NCI-H446 (cell line): Measurements from ENCODE around the gene NKTR.

Experiments
- DNase-seq, 2 experiments: peaks; one replicate each; lab custom pipeline; 2025; lab: John Stamatoyannopoulos, UW

Gene NKTR

DNA sequence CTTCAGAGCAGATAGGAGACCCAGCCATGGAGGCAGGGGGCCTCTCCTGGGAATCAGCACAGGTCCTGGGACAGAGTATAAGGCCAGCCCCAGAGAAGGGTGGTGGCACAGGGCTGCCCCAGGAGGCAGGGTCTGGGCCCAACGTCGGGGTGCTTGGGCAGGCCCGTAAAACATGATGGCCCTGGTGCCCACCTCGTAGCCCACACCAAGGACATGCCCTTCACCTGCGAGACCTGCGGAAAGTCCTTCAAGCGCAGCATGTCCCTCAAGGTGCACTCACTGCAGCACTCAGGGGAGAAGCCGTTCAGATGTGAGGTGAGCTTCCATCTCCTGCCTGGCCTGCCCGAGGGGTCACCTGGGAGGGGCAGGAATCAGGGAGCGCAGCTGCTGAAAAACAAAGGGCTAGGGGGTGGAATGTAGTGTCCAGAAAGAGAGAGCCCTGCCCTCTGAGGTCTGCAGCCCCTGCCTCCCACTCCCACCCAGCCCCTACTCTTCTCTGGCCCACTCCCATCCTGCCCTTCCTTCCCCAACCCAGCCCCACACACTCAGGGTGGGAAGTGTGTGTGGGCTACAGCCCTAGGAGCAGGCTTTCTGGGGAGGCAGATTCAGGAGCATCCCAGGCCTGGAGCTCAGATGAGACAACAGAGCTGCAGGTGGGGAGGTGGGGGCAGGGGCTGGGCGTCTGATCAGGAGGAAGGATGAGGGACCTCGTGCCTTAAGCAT is 62.5 kb downstream of the NKTR start:
- no peak for DNase-seq

DNA sequence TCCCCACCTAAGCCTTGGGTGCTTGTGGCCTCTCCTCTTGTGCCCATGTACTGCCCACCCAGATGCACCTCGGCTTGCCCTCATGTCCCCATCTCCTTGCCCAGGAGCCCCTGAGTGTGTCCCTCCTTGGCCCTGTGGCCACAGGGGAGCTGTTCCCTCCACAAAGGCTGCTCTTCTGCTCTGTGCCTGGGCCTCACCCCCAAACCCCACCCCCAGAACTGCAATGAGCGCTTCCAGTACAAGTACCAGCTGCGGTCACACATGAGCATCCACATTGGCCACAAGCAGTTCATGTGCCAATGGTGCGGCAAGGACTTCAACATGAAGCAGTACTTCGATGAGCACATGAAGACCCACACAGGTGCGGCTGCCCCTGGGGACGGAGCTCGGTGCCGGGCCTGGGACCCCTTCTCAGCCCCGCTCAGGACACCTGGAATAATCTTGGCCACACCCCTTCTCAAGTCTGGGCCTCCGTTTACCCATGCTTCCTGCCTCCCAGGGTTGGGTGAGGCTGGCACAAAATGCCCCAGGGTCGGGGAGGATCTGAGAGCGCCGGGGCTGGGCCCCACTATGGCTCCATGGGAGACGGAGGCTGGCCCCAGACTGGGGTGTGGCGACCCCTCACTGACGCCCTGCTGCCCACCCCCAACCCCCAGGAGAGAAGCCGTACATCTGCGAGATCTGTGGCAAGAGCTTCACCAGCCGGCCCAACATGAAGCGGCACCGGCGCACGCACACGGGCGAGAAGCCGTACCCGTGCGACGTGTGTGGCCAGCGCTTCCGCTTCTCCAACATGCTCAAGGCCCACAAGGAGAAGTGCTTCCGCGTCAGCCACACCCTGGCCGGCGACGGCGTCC is 63.3 kb downstream of the NKTR start:
- no peak for DNase-seq

DNA sequence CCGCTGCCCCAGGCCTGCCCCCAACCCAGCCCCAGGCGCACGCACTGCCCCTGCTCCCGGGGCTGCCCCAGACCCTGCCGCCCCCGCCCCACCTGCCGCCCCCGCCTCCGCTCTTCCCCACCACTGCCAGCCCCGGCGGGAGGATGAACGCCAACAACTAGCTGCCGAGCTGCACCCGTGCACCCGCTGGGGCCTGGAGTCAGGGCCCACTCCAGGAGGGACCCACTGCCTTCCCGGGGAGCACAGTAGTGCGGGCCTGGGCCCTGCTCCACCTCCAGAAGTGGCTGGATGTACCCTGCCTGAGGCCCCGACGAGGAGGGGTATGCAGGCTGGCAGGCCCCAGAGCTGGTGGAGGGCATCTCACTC is 63.9 kb downstream of the NKTR start:
- DNase-seq, result no peak

DNA sequence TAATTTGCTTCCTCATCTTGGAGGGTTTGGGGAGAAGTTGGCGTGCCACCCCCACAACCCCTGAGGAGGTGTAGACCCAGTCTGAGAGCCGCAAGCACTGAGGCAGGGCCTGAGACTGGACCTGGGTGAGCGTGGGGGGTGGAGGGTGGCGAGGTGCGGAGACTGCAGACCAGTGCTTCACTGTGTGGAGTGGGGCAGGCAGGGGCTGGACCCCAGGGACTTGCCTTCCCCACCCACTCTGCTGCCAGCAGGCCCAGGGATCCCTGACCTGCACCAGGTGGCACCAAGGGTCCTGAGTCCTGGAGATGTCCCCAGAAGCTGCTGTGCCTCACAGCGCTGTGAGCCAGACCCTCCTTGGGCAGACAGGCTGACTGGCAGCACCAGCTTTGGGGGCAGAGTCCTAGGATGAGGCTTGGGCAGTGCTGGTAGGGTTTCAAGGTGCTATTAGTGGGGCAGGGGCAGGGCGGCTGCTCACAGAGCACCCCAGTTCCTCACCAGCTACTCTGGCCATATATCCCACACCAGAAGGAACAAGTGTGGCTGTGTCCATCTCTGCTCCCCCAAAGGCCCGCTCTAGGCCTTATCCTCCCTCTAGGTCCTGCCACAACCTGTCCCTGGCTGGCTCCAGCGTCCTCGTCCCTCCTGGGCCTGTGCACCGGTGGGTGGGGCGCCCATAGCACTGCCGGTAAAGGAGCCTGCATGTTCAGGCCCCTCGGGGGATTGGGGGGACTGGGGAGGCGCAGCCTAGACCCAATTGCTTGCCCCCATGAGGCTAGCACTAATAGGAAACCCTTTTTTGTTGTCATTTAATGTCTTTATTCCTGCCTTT is 64.8 kb downstream of the NKTR start:
- DNase-seq, result no peak

DNA sequence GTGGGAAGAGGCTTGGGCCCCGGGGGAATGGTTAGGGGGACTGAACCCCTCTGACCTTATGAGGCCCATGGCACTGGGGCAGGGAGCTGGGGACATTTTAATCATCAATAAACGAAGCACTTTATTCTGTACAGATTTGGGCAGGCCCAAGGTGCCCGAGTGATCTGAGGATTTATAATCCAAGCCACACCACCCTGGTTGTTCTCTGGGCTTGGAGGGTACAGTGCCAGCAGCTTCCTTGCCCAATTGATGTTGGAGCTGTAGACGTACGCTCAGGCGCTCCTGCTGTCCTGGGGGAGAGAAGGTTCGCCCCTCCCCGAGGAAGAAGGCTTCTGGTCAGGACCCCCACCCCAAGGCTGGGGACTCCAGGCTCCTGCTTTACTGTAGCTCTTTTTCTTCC is 65.5 kb downstream of the NKTR start:
- DNase-seq, result no peak

DNA sequence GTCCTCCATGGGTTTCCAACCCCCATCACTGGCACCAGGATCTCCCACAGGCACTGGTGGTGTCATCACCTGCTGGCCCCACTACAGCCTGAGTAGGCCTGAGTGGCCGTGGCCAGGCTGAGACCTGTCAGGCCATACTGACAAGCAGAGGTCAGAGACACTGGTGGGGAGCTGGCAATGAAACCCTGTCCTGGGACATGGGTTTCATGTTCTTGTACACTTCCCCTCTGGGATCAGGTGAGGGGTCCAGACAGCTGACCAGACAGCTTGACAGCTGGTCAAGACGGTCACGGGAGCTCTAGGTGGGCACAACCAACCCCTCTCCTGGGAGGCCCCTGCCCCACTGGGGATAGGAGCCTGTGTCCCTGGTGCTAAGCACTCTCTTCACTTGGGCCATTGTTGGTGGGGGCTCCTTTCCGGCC is 66.1 kb downstream of the NKTR start:
- no peak for DNase-seq

DNA sequence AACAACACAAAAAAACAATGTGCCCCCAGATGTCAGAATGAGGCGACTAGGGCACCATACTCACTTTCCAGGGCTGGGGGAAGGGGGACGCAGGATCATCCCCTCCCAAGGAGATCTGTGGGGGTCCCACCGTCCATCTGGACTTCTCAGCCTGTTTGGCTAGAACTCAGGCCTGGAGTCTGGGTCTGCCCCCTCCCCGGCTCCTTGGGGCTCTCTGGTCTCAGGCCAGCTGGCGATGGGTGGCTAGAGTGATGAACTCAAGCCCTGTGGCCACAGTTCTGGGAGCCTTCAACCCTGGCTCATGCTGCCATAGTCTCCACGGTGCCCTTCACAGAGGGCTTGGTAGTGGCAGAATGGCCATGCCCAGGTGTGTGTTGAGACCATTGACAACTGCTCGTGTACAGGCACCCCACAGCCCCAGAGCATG is 66.6 kb downstream of the NKTR start:
- peak in 1 of 2 experiments; percentile 37 for DNase-seq

DNA sequence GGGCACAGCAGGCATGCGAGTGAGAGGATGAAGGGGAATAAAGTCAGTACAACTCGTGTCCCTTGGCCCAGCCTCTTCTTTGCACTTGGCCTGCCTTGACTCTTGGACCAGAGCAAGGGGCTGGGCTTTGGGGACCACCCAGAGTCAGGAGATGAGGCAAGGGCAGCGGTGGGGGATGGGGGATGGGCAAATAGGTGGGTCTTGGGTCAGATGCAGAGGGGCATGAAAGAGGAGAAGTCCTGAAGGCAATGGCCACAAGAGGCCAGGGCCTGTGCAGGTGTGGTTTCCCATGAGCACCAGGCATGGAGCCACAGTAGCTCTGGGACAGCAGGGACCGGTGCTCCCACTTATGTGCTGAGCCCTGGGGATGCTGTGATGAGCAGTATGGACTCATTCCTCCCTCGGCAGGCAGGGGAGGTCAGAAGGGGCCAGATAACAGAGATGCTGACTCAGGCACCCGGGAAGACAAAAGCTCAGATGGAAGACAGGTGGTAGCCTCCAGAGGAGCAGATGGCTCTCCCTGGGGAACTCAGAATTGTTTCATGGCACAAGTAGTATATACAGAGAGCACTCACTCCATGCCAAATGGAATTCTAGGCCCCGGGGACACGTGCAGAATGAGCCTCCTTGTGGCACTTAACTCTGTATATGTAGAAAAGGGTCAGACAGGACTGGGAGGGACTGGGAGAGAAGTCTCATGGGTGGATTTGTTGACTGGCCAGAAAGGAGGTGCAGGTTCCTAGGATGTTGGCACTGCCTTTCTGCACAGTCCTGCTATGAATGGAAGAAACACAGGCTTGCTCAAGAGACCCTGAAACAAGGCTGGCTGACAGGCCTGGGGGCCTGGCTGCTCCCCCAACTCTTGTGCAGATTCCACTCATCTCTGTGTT is 67.3 kb downstream of the NKTR start:
- peak; percentile 36 to 86 for DNase-seq

DNA sequence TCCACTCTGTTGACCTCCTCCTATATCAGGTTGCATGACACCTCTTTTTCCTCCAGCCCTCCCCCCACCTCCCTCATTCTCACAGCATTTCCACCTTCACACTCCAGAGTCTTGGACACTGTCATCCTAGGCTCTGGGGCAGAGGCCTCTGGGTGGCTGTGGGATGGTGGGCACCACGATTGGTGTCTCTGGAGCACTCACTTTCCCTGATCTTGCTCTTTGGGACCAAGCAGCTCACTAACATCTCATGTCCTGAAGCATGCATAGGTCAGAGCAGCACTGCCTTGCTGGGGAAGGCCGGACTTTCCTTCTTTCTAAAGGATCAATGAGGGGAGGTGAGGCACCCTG is 67.9 kb downstream of the NKTR start:
- no peak for DNase-seq

DNA sequence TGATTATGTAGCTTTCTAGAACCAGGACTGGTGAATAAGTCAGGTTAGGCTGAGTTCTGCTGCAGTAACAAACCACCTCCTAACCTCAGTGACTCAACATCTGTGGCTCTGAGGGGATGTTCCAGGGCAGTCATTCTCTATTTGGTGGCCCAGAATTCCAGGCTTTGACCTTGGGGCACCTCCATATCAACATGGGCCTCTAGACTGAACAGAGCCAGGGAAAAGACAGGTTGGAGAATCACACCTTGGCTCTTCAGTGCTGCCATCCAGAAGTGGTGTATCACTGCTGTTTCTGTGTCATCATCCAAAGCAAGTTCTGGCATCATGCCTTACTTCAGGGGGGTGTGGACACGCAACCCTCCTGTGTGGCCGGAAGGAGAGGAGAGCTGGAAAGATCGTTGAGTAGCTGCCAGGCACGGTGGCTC is 68.3 kb downstream of the NKTR start:
- DNase-seq, result no peak

DNA sequence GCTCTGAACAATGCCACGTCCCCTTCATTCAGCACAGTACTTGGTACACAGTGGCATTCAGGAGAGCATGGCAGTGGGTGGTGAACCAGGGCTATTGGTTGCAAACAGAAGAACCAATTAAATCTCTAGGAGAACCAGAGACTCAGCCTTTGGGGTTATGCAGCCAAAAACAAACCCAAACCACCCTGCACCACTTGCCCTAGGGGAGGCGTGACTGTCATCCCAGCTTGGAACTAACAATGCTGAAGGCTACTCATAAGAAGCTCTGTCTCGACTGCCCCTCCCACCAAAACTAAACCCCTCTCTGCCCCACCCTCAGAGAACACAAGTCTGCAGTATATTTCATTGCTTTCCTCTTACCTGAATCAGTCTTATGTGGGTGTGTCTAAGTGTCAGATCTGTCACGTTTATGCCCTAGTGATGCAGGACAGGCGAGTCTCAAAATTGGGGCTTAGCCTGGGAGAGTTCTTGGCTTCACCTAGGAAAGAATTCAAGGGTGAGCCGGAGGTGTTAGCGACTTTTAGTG is 69.6 kb downstream of the NKTR start:
- no peak for DNase-seq

DNA sequence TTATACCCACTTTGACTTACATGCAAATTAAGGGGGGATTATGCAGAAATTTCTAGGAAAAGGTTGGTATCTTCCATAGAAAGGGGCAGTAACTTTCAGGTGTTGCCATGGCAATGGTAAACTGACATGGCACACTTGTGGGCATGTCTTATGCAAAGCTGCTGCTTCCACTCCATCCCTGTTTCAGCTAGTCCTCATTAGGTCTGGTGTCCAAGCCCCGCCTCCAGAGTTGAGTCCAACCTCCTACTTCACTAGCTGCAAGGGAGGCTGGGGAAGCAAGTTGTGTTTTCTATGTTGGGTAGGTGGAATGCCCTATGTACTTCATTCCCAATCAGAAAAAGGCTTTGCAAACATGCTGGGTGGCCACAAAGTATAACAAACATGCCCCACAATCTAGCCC is 70.2 kb downstream of the NKTR start:
- no peak for DNase-seq

DNA sequence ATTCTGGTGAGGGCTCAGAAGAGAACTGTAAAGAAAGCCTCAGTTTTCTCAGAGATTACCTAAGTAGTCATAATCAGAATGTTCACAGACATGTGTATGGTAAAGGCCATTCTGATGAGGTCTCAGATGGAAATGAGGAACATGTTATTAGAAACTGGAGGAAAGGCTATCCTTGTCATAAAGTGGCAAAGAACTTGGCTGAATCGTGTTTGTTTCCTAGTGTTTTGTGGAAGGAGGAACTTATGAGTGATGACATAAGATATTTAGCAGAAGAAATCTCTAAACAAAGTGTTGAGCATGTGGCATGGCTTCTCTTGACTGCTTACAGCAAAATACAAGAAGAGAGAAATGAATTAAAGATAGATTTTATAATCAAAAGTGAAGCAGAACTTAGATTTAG is 72.0 kb downstream of the NKTR start:
- no peak for DNase-seq

DNA sequence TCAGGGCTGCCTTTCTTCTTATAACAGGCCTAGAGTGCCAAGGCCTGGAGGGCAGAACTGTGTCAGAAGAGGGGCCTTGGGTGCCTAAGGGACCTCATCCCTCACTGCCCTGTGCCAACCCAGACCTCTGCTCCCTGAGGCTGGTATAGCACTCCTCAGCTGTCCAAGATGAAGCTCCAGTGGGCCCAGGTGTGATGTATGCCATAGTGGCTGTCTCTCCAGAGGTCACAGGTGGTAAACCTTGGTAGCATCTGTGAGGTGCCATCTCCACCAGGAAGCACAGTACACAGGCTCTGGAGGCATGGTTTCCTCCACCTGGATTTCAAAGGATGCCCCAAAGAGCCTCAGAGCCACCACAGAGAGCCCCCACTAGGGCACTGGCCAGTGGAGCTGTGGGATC is 72.6 kb downstream of the NKTR start:
- DNase-seq, result no peak

DNA sequence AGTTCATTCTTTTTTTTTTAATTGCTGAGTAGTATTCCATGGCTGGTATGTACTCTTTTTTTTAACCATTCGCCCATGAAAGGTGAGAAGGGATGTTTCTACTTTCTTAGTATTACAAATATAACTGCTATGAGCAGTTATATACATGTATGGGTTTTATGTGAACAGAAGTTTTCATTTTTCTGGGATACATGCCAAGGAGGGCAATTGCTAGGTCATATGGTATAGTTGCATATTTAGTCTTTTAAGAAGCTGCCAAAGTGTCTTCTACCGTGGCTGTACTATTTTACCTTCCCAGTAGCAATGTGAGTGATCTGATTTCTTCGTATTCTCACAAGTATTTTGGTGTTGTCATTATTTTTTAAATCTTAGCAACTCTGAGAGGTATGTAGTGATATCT is 73.7 kb downstream of the NKTR start:
- DNase-seq, result peak; percentile 33 to 65

DNA sequence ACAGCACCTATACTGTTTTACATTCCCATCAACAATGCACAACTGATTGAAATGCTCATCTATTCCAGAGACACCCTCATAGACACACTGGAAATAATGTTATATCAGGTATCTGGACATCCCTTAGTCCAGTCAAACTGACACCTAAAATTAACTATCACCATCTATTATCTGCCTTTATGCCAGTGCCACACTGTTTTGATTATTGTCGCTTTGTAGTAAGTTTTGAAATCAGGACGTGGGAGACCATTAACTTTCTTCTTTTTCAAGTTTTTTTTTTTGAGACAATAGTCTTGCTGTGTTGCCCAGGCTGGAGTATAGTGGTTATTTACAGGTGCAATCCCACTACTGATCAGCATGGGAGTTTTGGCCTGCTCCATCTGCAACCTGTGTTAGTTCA is 75.4 kb downstream of the NKTR start:
- DNase-seq, result no peak

DNA sequence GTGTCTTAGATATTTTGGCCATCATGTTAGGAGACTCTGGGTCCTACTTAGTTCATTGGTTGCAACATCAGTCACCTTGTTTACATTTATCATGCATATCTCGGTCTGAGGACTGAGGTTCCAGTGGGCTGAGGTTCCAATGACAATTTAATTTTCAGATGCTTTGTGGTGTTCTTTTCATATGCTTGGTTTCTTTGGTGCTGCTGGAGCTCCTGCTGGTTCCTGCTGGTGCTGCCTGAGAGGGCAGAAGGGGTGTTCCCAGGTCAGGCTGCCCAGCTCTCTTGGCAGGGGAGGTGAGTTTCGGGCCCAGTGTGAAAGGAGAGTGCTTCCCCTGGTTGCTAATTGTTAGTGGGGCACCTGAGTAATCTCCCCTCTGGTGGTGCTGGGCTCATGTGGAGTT is 78.0 kb downstream of the NKTR start:
- no peak for DNase-seq

DNA sequence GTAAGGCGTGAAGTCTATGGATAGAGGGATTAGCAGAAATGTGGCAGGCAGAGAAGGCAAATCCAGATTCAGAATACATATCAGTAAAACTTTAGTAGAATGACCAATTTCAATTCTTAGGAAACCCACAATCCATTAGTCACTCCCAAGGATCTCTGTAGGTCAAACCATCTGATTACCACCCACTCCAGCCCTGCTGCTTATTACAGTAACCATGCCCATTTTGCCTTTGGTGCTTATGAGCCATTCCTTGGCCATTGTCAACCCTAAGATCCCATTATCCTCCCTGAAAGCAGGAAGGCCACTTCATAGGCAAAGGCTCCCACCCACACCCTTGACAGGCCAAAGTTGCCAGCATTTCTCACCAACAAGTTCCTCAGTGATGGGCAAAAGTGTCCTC is 79.8 kb downstream of the NKTR start:
- no peak for DNase-seq

DNA sequence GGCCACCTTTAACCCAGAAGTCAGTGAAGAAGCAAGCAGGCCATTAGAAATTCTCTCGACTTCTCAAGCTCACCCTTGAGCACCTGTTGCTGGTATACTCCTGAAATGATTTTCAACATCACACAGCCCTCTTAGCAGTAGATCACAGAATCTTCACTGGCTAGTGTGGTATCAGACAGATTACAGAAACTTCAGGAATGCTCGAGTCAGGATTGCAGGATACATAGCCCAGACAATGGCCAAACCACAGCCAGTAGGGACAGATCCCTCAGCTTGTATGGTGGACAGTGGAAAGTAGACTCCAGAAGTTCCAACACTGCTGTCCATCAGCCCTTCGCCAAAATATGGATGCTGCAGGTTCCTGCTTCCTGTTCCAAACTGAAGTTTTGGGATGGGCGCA is 80.3 kb downstream of the NKTR start:
- DNase-seq, result no peak

DNA sequence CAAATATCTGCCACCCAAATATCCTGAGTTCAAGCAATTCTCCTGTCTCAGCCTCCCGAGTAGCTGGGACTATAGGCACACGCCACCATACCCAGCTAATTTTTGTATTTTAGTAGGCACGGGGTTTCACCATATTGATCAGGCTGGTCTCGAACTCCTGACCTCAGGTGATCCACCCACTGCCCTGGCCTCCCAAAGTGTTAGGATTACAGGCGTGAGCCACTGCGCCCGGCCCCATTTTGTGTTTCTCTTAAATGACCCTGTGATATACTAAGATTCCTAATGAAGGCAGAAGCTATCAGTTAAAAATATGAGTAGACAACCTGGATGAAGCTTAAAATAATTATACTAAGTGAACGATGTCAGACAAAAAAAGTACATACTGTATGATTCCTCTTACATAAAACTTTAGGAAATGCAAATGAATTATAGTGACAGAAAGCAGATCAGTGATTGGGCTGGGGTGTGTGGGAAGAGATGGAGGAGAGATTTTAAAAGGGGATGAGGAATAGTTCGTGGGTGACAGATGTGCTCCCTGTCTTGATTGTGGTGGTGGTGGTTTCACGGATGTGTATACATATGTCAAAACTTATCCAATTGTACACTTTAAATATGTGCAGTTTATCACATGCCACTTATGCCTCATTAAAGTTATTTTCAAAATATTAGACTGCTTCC is 81.0 kb downstream of the NKTR start:
- no peak for DNase-seq
